Prostate gland (tissue), 2 donors: ENCODE measurements around the gene LRGUK. TPM values are rescaled to one million over a fixed set of nuclear protein-coding genes. Genes with fewer than 3 reads are reported as not detected.

Experiments used
- DNase-seq: peaks from one replicate; pipeline ENCODE4 v3.0.0-alpha.2; 2019; ENCODE audit warnings: low spot score
- H3K27ac ChIP-seq, 2 donors: fragments of 200-600 bp; sonication (generic); 2 replicates each; pipeline ENCODE4 v1.5.1; 2017 to 2019
- H3K27me3 ChIP-seq: fragments of 200-600 bp; sonication (generic); replicated peaks from 2 replicates; pipeline ENCODE4 v1.5.1; 2019; ENCODE audit not compliant: insufficient read depth
- H3K36me3 ChIP-seq, 2 donors: fragments of 200-600 bp; sonication (generic); 1 replicate in 1 of 2; 2 replicates in 1 of 2; pipeline versions ENCODE4 v1.5.1 to v1.8.1; 2017 to 2019
- H3K4me1 ChIP-seq: fragments of 200-600 bp; sonication (generic); replicated peaks from 2 replicates; pipeline ENCODE4 v1.5.1; 2019
- H3K4me3 ChIP-seq, 2 donors: fragments of 200-600 bp; sonication (generic); 2 replicates each; pipeline ENCODE4 v1.5.1; 2017 to 2019
- H3K9me3 ChIP-seq: fragments of 200-600 bp; sonication (generic); 2 replicates; pipeline ENCODE4 v1.5.1; 2017
- CTCF ChIP-seq, 4 experiments: fragments of 200-600 bp in 2 of 4; fragments of 450-650 bp in 2 of 4; sonication (generic) in 2 of 4; IDR thresholded peaks; 1 replicate in 3 of 4; 2 replicates in 1 of 4; pipeline ENCODE4 v1.5.1; 2016 to 2019; ENCODE audit warnings: antibody characterized with exemption in 4 of 4, mild to moderate bottlenecking in 2 of 4, moderate library complexity in 2 of 4
- POLR2A ChIP-seq: fragments of 450-650 bp; IDR thresholded peaks from one replicate; pipeline ENCODE4 v1.6.1; 2016; ENCODE audit warnings: antibody characterized with exemption, mild to moderate bottlenecking
- POLR2AphosphoS5 ChIP-seq: sonication (generic); formaldehyde crosslinking; IDR thresholded peaks from one replicate; pipeline ENCODE4 v1.6.1; 2017; ENCODE audit warnings: antibody characterized with exemption
- WGBS: methylation state at CpG from one replicate; pipeline ENCODE4 v1.1.5; 2018; 5-methylcytosine and 5-hydroxymethylcytosine counted together
- intact Hi-C: fragments of 100-400 bp; cut with DNase I; formaldehyde crosslinking; loops from one replicate; pipeline ENCODE4 v1.14.2; 2022
- total RNA-seq, 2 donors: library from RNA; depleted of rRNA; stranded (reverse); fragments of >200 nt; gene quantifications; one replicate each; pipeline ENCODE4 v1.1.0, GENCODE V29; 2016

Gene LRGUK
- total RNA-seq, 2 donors from 2014 or later: 1.3 to 4.9 TPM

- H3K9me3 ChIP-seq: no peaks in the 10 kb centered on the region
- intact Hi-C loops: loop anchor here (2.0 kb wide), 1 partner anchor 15 kb away; no protein-coding TSS in a partner anchor
- no peaks in the 10 kb centered on the region for H3K4me1 ChIP-seq
- no peak overlapping the region for H3K4me3 ChIP-seq
- H3K36me3 ChIP-seq: no peaks in the 10 kb centered on the region
- no peak for DNase-seq
- no peaks in the 10 kb centered on the region for H3K27me3 ChIP-seq
- TF ChIP-seq POLR2AphosphoS5: no peak
- no peak for TF ChIP-seq CTCF (IDR thresholded peaks at IDR 0.05)
- TF ChIP-seq POLR2A: no peak
- H3K27ac ChIP-seq: no peak overlapping the region
Observed at GRCh38 chr7:134113655-134114054, 13.5 kb upstream of the LRGUK start.

- intact Hi-C loops: loop anchor here (2.0 kb wide), 1 partner anchor 16 kb away; no protein-coding TSS in a partner anchor
- Histone ChIP-seq H3K36me3 (no peaks in the 10 kb centered on the region), H3K4me3 (no peak overlapping the region), H3K4me1 (no peaks in the 10 kb centered on the region), H3K27ac (no peak overlapping the region), H3K27me3 (no peaks in the 10 kb centered on the region), H3K9me3 (no peaks in the 10 kb centered on the region)
- TF ChIP-seq POLR2A (no peak), CTCF (IDR thresholded peaks at IDR 0.05) (no peak), POLR2AphosphoS5 (no peak)
- no peak for DNase-seq
- 84% methylated on average over 4 of the region's 4 CpGs for WGBS
Observed at GRCh38 chr7:134114992-134115391, 12.1 kb upstream of the LRGUK start.

GRCh38 chr7:134120405-134120804 is 6.7 kb upstream of the LRGUK start:
- Histone ChIP-seq H3K4me3 (no peak overlapping the region), H3K4me1 (no peaks in the 10 kb centered on the region), H3K27me3 (no peaks in the 10 kb centered on the region), H3K36me3 (no peaks in the 10 kb centered on the region), H3K9me3 (no peaks in the 10 kb centered on the region), H3K27ac (no peak overlapping the region)
- intact Hi-C loops: loop anchor here (10.0 kb wide), 1 partner anchor 194 kb away; the partner anchor contains the start of gene SLC35B4
- 64% methylated on average over 4 of the region's 4 CpGs for WGBS
- DNase-seq: no peak
- TF ChIP-seq CTCF (IDR thresholded peaks at IDR 0.05) (no peak), POLR2A (no peak), POLR2AphosphoS5 (no peak)

GRCh38 chr7:134121632-134122139 is 5.5 kb upstream of the LRGUK start:
- TF ChIP-seq POLR2A (no peak), POLR2AphosphoS5 (no peak), CTCF (IDR thresholded peaks at IDR 0.05) (no peak)
- H3K4me1 ChIP-seq: no peaks in the 10 kb centered on the region
- intact Hi-C loops: loop anchor here (10.0 kb wide), 1 partner anchor 193 kb away; the partner anchor contains the start of gene SLC35B4
- no peak overlapping the region for H3K4me3 ChIP-seq
- no peak overlapping the region for H3K27ac ChIP-seq
- no peak for DNase-seq
- H3K27me3 ChIP-seq: no peaks in the 10 kb centered on the region
- 81% methylated on average over 3 of the region's 3 CpGs for WGBS
- H3K9me3 ChIP-seq: no peaks in the 10 kb centered on the region
- no peaks in the 10 kb centered on the region for H3K36me3 ChIP-seq

- 59% methylated on average over 2 of the region's 2 CpGs for WGBS
- DNase-seq: no peak
- TF ChIP-seq CTCF (IDR thresholded peaks at IDR 0.05) (no peak), POLR2AphosphoS5 (no peak), POLR2A (no peak)
- no peak overlapping the region for H3K27ac ChIP-seq
- no peaks in the 10 kb centered on the region for H3K27me3 ChIP-seq
- H3K4me3 ChIP-seq: no peak overlapping the region
- H3K9me3 ChIP-seq: no peaks in the 10 kb centered on the region
- intact Hi-C loops: loop anchor here (10.0 kb wide), 1 partner anchor 192 kb away; the partner anchor contains the start of gene SLC35B4
- no peaks in the 10 kb centered on the region for H3K4me1 ChIP-seq
- H3K36me3 ChIP-seq: no peaks in the 10 kb centered on the region
Observed at GRCh38 chr7:134122980-134123379, 4.2 kb upstream of the LRGUK start.
